ENCODE measurements around the gene ABL1.

The ABL1 gene

DNA sequence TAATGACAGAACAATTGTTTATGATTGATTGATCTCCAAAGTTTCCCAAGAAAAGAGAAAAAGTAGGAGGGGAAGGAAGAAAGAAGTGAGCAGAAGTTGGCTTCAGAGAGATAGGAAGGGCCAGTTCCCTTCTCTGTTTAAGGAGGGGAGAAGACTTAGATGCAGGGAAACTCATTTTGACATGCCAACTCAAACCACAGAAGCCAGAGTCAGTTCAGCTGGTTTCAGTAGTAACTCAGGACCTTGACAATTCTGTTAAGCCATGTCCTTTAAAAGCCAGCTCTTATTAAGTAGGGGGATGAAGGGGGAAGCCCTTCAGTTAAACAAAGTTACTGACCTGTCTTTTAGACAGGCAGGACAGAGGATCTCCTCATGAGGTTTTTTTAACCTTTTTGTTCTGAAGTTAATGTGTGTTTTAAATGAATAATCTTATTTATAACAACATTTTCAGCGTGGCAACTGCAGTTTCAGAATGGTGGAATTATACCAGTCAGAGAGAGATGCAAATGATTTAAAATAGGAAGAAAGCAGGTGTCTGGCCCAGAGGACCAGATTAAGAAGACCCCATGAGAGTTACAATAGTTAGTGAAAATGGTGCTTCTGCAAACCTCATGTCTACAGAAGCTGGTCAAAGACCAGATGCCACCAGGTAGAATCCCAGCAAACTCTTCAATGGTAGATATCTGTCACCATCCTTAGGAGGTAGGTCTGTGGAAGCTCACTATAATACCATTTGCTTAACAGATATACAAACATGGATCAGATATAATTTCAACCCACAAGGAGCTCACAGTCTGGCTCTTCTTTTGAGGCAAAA is 29.3 kb upstream of the ABL1 start:
- Histone ChIP-seq H3K9me3 (ENCODE audit: low read length) (no peaks in the 10 kb centered on the region), H3K27ac (ENCODE audit: low read depth, low read length) (peak overlapping the region; percentile 1), H3K9ac (ENCODE audit: low read length) (no peak overlapping the region), H3K4me3 (ENCODE audit: low read depth in 1 of 2, low read length in 2 of 2) (no peak overlapping the region), H3K36me3 (ENCODE audit: insufficient read depth, low read length) (no peaks in the 10 kb centered on the region), H3K4me1 (ENCODE audit: insufficient read depth, low read length) (peaks cover 19% of the 10 kb centered on the region), H3K27me3 (ENCODE audit: control insufficient read depth in 1 of 2, insufficient read depth in 2 of 2, low read length in 2 of 2) (no peaks in the 10 kb centered on the region)

- Histone ChIP-seq H3K36me3 (ENCODE audit: insufficient read depth, low read length) (no peaks in the 10 kb centered on the region), H3K4me1 (ENCODE audit: insufficient read depth, low read length) (peaks cover 19% of the 10 kb centered on the region), H3K9me3 (ENCODE audit: low read length) (no peaks in the 10 kb centered on the region), H3K27ac (ENCODE audit: low read depth, low read length) (no peak overlapping the region), H3K4me3 (ENCODE audit: low read depth in 1 of 2, low read length in 2 of 2) (no peak overlapping the region), H3K27me3 (ENCODE audit: control insufficient read depth in 1 of 2, insufficient read depth in 2 of 2, low read length in 2 of 2) (no peaks in the 10 kb centered on the region), H3K9ac (ENCODE audit: low read length) (no peak overlapping the region)
Observed at GRCh38 chr9:130806327-130806716, 28.7 kb upstream of the ABL1 start.

GRCh38 chr9:130810609-130811136 is 24.4 kb upstream of the ABL1 start:
- H3K4me3 ChIP-seq (ENCODE audit: low read depth in 1 of 2, low read length in 2 of 2) = no peak overlapping the region
- H3K9ac ChIP-seq (ENCODE audit: low read length) = no peak overlapping the region
- H3K4me1 ChIP-seq (ENCODE audit: insufficient read depth, low read length) = peaks cover 25% of the 10 kb centered on the region
- H3K9me3 ChIP-seq (ENCODE audit: low read length) = no peaks in the 10 kb centered on the region
- no peaks in the 10 kb centered on the region for H3K27me3 ChIP-seq (ENCODE audit: control insufficient read depth in 1 of 2, insufficient read depth in 2 of 2, low read length in 2 of 2)
- H3K27ac ChIP-seq (ENCODE audit: low read depth, low read length) = no peak overlapping the region
- H3K36me3 ChIP-seq (ENCODE audit: insufficient read depth, low read length) = no peaks in the 10 kb centered on the region

DNA sequence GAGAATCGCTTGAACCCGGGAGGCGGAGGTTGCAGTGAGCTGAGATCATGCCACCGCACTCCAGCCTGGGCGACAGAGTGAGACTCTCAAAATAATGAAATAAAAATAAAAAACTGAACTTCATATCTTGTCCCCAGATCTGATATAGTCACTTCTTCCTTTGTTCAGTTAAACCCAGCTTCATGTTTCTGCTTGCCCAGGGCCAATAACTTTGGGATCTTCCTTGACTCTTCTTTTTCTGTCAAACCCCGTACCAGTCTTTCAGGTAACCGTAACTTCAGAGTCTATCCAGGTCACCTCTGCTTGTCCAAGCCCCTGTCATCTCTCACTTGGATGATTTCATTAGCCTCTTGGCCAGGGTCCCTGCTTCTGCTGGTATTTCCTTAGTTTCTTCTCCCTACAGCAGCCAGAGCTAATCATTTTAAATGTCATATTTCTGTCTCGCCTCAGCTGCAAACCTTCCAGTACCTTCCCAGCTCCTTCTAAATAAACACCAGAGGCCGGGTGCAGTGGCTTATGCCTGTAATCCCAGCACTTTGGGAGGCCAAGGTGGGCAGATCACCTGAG is 19.7 kb upstream of the ABL1 start:
- H3K9ac ChIP-seq (ENCODE audit: low read length) = no peak overlapping the region
- no peak overlapping the region for H3K4me3 ChIP-seq (ENCODE audit: low read depth in 1 of 2, low read length in 2 of 2)
- H3K4me1 ChIP-seq (ENCODE audit: insufficient read depth, low read length) = peaks cover 12% of the 10 kb centered on the region
- peak overlapping the region; percentile 58 for H3K27ac ChIP-seq (ENCODE audit: low read depth, low read length)
- H3K9me3 ChIP-seq (ENCODE audit: low read length) = no peaks in the 10 kb centered on the region
- H3K36me3 ChIP-seq (ENCODE audit: insufficient read depth, low read length) = no peaks in the 10 kb centered on the region
- H3K27me3 ChIP-seq (ENCODE audit: control insufficient read depth in 1 of 2, insufficient read depth in 2 of 2, low read length in 2 of 2) = no peaks in the 10 kb centered on the region

- Histone ChIP-seq H3K9me3 (ENCODE audit: low read length) (no peaks in the 10 kb centered on the region), H3K27me3 (ENCODE audit: control insufficient read depth in 1 of 2, insufficient read depth in 2 of 2, low read length in 2 of 2) (no peaks in the 10 kb centered on the region), H3K9ac (ENCODE audit: low read length) (no peak overlapping the region), H3K27ac (ENCODE audit: low read depth, low read length) (no peak overlapping the region), H3K36me3 (ENCODE audit: insufficient read depth, low read length) (no peaks in the 10 kb centered on the region), H3K4me3 (ENCODE audit: low read depth in 1 of 2, low read length in 2 of 2) (no peak overlapping the region), H3K4me1 (ENCODE audit: insufficient read depth, low read length) (peaks cover 16% of the 10 kb centered on the region)
Observed at GRCh38 chr9:130817914-130818313, 17.1 kb upstream of the ABL1 start.

DNA sequence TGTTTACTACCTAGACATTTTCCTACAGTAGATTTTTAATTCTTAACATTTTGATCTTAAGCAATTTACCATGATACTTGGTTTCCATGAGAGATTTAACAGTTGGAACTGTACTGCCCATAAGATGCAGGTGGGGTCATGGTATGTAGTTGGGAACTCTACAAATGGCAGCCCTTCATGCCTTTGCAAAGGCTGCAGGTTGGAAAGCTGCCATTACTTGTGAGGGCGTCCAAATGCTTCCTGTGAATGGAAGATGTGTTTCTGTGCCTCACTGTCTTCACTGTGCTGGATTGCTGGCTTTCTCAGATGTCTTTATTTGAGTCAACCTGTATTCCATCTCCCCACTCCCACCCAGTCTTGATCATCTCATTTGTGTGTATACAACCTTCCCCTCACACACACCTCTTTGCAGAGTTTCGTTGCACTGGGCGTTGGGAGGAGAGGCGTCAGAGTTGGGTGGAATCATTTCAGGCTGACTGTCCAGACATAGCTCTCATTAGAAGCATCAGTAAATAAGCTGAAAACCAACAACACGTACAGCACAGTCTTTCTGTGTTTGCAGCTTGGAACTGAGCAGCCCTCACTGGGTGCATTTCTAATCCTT is 14.8 kb upstream of the ABL1 start:
- H3K9me3 ChIP-seq (ENCODE audit: low read length) = no peaks in the 10 kb centered on the region
- no peak overlapping the region for H3K27ac ChIP-seq (ENCODE audit: low read depth, low read length)
- H3K4me3 ChIP-seq (ENCODE audit: low read depth in 1 of 2, low read length in 2 of 2) = no peak overlapping the region
- H3K27me3 ChIP-seq (ENCODE audit: control insufficient read depth in 1 of 2, insufficient read depth in 2 of 2, low read length in 2 of 2) = no peaks in the 10 kb centered on the region
- no peaks in the 10 kb centered on the region for H3K36me3 ChIP-seq (ENCODE audit: insufficient read depth, low read length)
- H3K9ac ChIP-seq (ENCODE audit: low read length) = no peak overlapping the region
- peaks cover 32% of the 10 kb centered on the region for H3K4me1 ChIP-seq (ENCODE audit: insufficient read depth, low read length)

DNA sequence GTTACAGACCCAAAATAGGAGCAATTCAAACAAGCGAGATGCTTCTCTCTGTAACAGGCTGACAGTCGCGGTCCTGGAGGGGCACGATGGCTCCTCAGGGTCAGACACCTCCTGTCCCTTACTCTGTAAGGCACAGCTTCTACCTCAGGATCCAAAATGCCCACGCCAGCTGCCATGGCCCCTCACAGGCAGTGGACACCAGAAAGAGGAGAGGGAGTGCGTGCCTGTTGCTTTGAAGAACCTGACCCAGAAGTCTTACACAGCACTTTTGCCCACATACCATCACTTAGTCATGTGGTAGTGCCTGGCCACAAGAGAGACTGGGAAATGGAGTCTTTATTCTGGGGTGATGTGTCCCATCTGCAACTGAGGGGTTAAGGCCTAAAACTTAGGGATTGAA is 11.6 kb upstream of the ABL1 start:
- no peak overlapping the region for H3K4me3 ChIP-seq (ENCODE audit: low read depth in 1 of 2, low read length in 2 of 2)
- H3K9ac ChIP-seq (ENCODE audit: low read length) = no peak overlapping the region
- no peak overlapping the region for H3K27ac ChIP-seq (ENCODE audit: low read depth, low read length)
- no peaks in the 10 kb centered on the region for H3K9me3 ChIP-seq (ENCODE audit: low read length)
- H3K36me3 ChIP-seq (ENCODE audit: insufficient read depth, low read length) = no peaks in the 10 kb centered on the region
- H3K27me3 ChIP-seq (ENCODE audit: control insufficient read depth in 1 of 2, insufficient read depth in 2 of 2, low read length in 2 of 2) = no peaks in the 10 kb centered on the region
- peaks cover 41% of the 10 kb centered on the region for H3K4me1 ChIP-seq (ENCODE audit: insufficient read depth, low read length)

- no peaks in the 10 kb centered on the region for H3K9me3 ChIP-seq (ENCODE audit: low read length)
- H3K4me3 ChIP-seq (ENCODE audit: low read depth in 1 of 2, low read length in 2 of 2) = peak overlapping the region in 1 of 2 donors; percentile 12
- H3K36me3 ChIP-seq (ENCODE audit: insufficient read depth, low read length) = no peaks in the 10 kb centered on the region
- peak overlapping the region; percentile 64 for H3K27ac ChIP-seq (ENCODE audit: low read depth, low read length)
- H3K4me1 ChIP-seq (ENCODE audit: insufficient read depth, low read length) = peaks cover 41% of the 10 kb centered on the region
- H3K9ac ChIP-seq (ENCODE audit: low read length) = peak overlapping the region; percentile 17
- H3K27me3 ChIP-seq (ENCODE audit: control insufficient read depth in 1 of 2, insufficient read depth in 2 of 2, low read length in 2 of 2) = no peaks in the 10 kb centered on the region
Observed at GRCh38 chr9:130824079-130824478, 11.0 kb upstream of the ABL1 start.

DNA sequence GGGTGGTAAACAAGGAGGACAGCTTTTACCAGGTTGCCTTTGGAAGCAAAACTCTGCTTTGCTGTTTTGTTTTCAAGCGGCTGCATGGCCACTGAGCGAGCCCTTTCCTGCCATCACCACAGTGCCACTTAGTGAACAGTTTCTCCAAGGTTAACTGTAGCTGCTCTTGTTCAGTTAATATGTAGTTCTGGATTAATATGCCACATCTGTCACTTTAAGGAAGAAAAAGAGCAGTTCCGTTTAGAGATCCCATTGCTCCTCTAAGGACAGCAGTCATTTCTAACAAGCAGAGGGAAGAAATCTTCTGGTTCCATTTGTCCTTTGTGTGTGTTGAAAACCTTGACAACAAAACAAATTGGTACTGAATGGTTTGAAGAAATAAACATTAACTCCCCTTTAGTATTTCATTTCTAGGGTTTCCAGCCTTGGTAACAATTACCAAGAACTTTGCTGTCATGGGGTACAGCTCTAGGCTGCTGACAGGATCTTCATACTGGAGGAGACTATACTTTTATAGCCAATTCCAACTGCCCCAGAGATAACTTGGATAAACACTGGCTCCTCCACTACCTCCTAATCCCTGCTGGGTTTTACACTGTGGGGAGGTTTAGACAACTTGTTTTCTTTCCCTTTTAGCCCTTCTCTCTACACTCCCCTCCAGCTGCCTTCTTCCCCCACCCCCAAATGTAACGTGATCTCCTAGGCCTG is 10.3 kb upstream of the ABL1 start:
- Histone ChIP-seq H3K27me3 (ENCODE audit: control insufficient read depth in 1 of 2, insufficient read depth in 2 of 2, low read length in 2 of 2) (no peaks in the 10 kb centered on the region), H3K4me3 (ENCODE audit: low read depth in 1 of 2, low read length in 2 of 2) (peak overlapping the region in 1 of 2 donors; percentile 12), H3K36me3 (ENCODE audit: insufficient read depth, low read length) (no peaks in the 10 kb centered on the region), H3K27ac (ENCODE audit: low read depth, low read length) (peak overlapping the region; percentile 64), H3K9me3 (ENCODE audit: low read length) (no peaks in the 10 kb centered on the region), H3K9ac (ENCODE audit: low read length) (peak overlapping the region; percentile 17), H3K4me1 (ENCODE audit: insufficient read depth, low read length) (peaks cover 41% of the 10 kb centered on the region)

GRCh38 chr9:130825351-130825651 is 9.8 kb upstream of the ABL1 start:
- H3K9ac ChIP-seq (ENCODE audit: low read length) = no peak overlapping the region
- H3K4me3 ChIP-seq (ENCODE audit: low read depth in 1 of 2, low read length in 2 of 2) = peak overlapping the region in 1 of 2 donors; percentile 12
- H3K27ac ChIP-seq (ENCODE audit: low read depth, low read length) = peak overlapping the region; percentile 76
- peaks cover 41% of the 10 kb centered on the region for H3K4me1 ChIP-seq (ENCODE audit: insufficient read depth, low read length)
- no peaks in the 10 kb centered on the region for H3K36me3 ChIP-seq (ENCODE audit: insufficient read depth, low read length)
- H3K27me3 ChIP-seq (ENCODE audit: control insufficient read depth in 1 of 2, insufficient read depth in 2 of 2, low read length in 2 of 2) = no peaks in the 10 kb centered on the region
- no peaks in the 10 kb centered on the region for H3K9me3 ChIP-seq (ENCODE audit: low read length)

DNA sequence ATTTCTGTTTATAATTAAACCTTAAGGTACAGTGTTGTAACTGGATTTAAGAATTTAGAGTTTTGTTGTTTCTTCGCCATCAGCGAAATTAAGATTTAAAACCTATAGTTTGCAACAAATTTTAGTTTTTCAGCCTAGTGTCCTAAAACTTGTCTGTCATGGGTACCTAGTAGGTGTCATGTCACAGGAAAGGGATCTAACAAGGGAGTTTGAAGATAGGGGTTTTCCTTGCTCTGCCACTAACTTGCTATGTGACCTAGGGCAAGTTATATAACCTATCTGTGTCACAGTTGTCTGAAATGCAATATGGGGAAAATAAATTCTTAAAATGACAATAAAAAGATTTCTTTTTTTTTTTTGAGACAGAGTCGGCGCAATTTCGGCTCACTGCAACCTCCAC is 9.2 kb upstream of the ABL1 start:
- Histone ChIP-seq H3K27me3 (ENCODE audit: control insufficient read depth in 1 of 2, insufficient read depth in 2 of 2, low read length in 2 of 2) (no peaks in the 10 kb centered on the region), H3K27ac (ENCODE audit: low read depth, low read length) (peak overlapping the region; percentile 76), H3K36me3 (ENCODE audit: insufficient read depth, low read length) (no peaks in the 10 kb centered on the region), H3K4me3 (ENCODE audit: low read depth in 1 of 2, low read length in 2 of 2) (no peak overlapping the region), H3K4me1 (ENCODE audit: insufficient read depth, low read length) (peaks cover 41% of the 10 kb centered on the region), H3K9ac (ENCODE audit: low read length) (no peak overlapping the region), H3K9me3 (ENCODE audit: low read length) (no peaks in the 10 kb centered on the region)

Data from muscle layer of colon (tissue), 2 donors.